Globus pallidus (tissue), 1 donor: ENCODE data around the gene ZFP36L2.
"Not testable (repeated sequence)": the region's sequence is repeated elsewhere in the genome, so short reads cannot be mapped to it uniquely, and the experiment has no call there.

ENCODE experiments used
- DNase-seq: peaks from one replicate; pipeline ENCODE4 v3.0.0-alpha.2; 2015; ENCODE audit warnings: low spot score

ZFP36L2 gene

DNA sequence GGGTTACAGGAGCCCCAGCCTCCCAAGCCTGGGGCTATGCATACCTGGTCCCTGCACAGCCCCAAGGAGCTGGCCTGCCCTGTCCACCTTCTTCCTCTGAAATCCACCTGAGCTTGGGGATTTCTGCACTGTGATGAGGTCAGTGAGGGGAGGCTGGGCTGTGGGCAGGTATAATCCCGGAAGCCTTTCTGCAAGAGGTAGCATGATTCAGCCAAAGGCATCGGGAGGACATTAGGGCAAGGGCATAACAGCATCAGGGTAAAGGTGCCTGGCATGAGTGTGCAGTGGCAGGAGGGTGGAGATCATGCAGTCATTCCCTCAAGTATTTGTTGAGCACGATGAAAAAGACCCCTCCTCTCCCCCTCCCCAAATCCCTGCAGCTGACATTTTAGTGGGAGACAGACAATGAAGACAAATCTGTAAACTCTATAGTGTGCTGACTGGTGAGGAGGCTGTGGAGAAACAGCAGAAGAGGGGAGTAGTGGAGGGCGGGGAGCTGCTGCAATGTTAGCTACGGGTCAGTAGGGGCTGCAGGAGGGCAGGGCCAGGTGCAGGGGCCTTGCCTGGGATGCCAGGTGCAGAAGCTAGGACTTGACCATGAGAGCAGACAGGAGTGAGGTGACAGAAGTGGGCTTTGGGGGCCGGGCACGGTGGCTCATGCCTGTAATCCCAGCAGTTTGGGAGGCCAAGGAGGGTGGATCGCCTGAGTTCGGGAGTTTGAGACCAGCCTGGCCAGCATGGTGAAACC lies 18.7 kb downstream of the ZFP36L2 start:
- no peak for DNase-seq

DNA sequence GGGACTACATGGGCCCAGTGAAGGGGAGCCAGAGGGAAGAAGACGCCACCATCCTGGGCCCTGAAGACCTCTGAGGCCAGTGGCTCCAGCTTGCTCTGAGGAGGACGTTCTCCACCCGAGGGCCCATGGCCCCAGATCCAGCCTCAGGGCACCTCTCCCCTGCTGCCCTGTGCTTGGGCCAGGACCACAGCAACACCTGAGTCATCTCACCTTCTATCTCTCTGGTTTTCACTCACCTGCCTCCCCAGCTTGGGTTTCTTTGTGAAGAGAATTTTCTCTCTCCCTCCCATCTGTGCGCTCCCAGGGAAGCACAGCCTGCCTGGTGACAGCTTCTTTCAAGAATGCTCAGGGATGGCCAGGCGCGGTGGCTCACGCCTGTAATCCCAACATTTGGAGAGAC lies 19.8 kb downstream of the ZFP36L2 start:
- DNase-seq: no peak

DNA sequence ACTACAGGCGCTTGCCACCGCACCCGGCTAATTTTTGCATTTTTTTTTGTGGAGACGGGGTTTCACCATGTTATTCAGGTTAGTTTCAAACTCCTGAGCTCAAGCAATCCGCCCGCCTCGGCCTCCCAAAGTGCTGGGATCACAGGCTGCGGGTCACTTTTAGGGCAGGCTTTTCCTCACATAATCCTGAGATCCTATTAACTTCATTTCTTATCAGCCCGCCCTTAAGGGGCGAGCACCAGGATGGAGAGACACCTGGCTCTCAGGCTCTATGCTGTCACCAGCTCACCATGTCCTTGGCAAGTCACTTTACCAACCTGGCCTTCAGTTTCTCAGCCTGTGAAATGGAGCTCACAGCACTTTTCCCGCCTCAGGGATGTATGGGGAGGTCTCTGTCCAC lies 23.0 kb downstream of the ZFP36L2 start:
- no peak for DNase-seq

DNA sequence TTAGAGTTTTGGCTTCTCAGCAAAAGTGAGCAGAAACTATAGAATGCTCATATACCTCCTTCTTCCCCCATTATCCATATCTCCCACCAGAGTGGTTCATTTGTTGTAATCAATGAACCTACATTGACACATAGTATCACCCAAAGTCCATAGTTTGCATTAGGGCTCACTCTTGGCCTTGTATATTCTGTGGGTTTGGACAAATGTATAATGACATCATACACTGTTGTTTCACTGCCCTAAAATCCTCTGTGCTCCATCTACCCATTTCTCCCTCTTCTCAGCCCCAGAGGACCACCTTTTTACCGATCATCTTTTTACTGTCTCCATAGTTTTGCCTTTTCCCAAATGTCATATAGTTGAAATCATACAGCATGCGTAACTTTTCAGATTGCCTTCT lies 24.1 kb downstream of the ZFP36L2 start:
- no peak for DNase-seq

DNA sequence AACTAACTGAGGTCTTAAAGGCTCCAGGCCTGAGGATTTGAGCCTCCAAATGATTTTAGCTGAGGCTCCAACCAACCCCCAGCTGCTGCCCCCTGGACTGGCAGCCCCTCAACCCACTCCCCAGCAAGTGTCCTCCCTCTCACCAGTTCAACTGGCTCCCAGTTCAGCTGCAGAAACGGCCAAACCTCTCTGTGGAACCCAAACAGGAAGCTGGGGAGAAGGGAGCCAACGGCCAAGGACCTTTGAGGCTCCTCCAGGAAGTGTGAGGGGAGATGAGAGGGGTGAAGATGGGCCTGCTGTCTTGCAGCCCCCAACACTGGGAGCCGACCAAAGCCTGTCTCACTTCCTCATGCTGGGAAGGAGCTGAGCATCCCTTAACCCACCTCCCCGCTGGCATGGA lies 24.9 kb downstream of the ZFP36L2 start:
- no peak for DNase-seq

DNA sequence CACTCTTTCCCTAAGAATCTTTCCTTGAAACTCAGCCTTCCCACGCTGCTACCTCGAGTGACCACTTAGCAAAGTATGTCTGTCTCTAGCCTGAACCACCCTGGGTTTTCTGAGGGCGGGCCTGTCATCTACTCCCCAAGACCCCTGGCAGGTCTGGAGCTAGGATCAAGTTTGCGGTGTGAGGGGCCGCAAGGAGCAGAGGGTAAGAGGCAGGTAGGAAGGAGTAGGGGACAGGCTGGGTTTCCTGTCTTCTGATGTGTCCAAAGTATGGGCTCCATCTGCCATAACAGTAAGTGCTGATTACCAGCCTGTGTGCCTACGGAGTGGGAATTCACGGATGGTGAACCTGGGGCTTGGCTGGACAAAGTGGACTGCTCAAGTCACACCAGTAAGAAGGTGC lies 25.4 kb downstream of the ZFP36L2 start:
- DNase-seq: no peak

DNA sequence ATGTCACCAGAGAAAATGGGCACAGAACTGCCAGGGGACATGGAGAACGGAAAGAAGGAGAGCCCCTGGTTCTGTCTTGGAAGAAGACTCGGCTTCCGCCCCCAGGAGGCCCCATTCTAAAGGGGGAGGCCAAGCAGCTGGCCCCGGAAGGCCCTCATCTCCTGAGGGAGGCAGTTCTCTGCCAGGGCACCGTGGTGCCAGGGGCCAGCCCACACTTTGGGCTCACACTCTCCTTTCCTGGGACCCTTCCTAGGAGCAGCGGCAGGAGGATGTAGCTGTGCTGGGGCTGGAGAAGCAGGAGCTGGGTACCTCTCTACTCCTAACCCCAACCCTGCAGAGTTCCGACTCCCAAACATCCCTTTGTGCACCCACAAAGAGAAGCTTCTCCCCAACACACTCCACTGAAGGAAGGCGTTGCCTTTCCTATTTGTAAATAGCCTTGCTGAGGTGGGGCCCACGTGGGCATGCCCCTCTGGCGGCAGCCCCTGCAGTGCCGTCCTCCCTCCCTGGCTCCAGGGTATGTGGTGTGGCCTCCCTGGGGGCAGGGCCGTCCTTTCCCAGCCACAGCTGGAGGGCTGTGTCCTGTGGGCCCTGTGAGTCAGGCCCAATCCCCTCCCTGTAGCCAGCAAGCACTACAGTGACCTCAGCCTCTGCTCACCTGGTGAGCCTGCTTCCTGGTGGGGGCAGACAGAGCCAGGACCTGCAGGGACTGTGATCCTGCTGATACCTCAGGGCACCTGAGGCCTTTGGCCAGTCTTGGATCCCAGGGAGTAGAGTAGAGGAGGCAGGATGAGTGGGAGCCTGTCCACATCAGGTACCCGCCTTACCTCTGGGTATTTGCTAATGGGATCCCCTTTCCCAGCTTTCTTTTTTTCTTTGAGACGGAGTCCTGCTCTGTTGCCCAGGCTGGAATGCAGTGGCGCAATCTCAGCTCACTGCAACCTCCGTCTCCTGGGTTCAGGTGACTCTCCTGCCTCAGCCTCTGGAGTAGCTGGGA lies 26.6 kb downstream of the ZFP36L2 start:
- DNase-seq: no peak

DNA sequence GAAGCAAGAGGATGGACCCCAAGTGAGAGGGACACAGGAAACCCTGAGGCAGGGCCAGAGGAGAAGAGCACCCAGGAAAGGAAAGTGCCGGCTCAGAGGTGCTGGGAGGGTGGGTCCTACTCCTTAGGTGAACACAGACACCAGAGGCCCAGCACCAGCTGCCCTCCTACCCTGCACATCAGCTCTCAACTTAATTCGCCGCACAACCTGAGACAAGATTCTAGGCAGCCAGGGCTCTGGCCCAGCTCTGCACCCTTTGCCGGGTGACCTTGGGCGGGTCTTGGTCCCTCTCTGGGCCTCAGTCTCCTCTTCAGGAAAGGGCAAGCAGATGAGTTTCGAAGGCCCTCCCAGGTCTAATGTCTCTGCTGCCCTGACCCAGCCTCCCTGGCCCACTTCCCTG lies 28.1 kb downstream of the ZFP36L2 start:
- DNase-seq: no peak

DNA sequence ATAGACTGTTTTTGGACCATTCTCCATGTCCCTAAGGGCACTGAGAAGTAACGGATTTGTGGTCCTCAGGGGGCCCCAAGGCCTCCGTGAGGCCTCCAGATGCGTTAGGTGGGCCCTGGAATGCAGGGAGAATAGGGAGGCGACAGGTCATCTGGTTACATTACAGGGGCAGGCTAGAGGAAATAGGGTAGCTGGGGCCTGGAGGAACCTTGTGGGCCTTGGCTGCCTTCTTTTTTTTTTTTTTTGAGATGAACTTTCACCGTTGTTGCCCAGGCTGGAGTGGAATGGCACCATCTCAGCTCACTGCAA lies 28.9 kb downstream of the ZFP36L2 start:
- DNase-seq: no peak

DNA sequence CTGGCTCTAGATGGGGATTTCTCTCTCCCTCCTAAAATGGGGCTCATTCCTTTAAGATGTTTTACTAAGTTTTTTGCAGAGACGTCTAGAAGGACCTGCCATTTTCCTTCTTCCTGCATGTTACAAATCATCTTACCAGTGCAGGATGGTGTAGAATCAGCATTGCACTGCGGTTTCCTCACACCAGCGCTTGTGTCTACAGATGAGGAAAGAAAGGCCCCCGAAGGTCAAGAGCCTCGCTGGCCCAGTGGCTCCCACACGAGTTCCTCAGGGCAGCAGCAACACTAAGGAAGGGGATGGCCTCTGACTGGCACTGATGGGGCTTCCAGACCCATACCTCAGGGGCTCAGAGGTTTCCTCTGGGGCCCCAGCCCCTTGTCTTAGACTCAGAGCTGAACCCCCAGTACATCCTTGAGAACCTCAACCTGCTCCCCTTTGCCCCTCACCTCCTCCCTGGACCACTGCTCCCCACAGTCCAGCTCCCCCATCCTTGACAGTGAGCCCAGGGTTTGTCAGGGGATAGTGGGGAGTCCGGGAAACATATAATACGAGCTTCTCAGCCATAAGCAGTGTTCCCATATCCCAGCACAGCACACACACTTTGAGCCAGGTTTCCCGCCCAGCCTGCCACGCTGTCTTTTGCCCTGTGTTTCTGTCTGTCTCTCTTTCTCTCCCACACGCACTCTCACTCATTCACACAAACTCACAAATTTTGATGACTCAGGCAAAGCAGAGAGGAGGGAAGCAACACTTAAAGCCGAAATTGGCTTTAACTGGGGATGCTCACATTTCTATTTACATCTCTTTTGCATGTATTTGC lies 29.4 kb downstream of the ZFP36L2 start:
- DNase-seq: no peak

DNA sequence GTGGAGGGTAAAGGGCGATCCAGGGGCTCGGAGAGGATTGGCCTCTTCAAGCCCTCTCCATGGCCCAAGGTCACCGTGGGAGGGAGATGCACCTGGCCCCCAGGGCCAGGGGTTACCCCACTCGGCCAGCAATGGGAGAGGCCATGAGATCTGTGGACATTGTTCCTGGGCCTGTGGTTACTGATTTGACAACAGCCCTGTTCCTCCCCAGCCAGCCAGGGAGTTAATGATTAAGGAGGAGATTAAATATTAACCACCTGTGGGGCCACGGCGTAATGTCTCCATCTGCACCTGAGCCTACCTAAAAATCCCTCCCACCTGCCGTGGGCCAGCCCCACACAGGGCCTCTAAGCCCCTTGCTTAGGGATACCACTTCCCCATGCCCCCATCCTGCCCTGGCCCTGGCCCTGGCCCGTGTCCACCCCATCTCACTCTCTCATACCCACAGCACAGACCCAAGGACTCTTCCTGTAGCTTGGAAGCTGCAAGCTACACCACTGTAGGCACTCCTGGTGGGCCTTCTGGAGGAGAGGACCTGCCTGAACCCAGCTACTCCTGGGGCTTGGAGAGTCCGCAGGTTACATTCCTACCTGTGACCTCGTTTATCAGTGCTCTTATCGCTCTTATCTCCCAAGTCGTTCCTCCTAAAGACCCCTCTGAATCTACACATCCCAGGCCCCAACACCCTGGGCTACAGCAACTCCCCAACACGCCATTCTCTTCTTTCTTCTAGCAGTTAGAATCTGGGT lies 32.1 kb downstream of the ZFP36L2 start:
- no peak for DNase-seq

DNA sequence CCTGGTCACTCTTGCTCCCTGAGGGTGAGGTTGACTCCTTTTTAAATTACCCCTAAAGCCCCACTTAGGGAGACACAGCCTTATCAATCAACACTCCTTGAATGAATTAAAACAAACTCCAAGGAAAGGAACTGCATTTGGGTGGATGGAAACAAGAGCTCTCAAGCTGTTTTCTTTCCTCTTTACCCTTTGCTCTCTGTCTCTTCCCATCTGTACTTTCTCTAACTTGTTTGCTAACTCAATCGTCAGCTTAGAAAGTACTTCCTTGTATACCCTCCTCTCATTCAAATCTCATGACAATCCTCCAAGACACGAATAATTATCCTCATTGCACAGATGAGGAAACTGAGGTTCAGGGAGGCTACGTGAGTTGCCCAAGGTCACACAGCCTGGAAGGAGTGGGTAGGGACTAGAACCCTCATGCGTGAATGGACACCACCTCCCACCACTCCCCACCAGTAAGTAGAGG lies 32.7 kb downstream of the ZFP36L2 start:
- DNase-seq: no peak

DNA sequence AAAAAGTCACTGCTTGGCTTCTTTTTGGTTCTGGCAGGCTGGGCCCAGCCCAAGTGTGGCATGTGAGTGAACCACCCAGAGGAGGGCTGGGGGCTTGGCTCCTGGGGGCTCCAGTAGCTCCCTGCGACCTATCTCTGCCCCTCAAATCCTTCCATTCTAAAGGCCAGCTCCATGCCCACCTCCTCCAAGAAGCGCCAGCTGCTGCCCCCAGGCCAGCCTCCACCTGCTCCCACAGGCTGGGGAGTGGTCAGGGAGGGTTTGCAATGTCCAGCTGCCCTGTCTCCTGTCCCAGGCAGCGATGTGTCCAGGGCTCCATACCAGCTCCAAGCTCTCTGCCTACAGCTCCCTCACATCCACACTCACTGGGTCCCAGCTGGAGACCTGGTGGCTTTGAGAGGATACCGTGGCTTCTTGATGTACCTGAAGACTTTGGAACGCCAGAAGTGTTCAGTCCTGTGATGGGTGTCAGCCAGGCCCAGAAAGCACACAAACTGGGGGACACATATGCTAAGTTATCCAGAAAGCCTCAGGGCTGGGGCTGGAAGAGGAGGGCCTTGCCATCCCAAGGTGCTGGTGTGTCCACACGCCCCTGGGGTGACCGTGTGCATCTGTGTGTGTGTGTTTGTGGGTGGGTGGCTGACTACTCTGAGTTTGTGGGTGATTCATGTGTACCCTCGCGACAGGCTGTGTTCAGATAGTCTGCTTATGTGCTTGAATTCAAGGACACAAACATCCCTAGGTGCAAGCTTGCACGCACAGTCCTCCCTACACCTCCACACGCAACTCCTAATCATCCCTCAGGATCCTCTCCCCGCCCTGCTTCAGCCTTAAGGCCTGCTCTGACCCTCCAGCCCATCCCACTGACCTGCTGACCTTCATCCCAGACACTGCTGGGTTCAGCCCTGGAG lies 33.4 kb downstream of the ZFP36L2 start:
- no peak for DNase-seq

DNA sequence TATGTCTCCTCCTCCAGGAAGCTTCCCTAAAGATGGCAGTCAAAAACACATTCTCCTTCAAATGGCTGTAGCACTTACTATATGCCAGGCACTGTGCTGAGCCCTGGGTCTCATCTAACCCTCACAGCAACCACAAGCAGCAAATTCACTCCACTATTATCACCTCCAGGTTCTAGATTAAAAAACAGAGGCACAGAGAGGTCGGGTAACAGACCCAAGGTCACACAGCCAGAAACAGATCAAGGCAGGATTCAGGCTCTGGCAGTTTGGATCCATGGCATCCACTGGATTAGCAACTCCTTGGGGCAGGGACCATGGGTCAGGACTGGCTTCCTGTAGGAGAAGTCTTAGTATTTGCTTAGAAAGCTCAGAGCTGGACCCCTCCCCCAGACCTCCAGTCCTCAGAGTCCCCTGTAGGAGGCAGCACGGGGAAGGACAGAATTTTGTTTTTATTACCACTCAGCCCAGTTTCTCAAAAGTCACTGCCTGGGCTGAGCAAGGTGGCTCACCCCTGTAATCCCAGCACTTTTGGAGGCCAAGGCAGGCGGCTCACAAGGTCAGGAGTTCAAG lies 34.4 kb downstream of the ZFP36L2 start:
- no peak for DNase-seq

DNA sequence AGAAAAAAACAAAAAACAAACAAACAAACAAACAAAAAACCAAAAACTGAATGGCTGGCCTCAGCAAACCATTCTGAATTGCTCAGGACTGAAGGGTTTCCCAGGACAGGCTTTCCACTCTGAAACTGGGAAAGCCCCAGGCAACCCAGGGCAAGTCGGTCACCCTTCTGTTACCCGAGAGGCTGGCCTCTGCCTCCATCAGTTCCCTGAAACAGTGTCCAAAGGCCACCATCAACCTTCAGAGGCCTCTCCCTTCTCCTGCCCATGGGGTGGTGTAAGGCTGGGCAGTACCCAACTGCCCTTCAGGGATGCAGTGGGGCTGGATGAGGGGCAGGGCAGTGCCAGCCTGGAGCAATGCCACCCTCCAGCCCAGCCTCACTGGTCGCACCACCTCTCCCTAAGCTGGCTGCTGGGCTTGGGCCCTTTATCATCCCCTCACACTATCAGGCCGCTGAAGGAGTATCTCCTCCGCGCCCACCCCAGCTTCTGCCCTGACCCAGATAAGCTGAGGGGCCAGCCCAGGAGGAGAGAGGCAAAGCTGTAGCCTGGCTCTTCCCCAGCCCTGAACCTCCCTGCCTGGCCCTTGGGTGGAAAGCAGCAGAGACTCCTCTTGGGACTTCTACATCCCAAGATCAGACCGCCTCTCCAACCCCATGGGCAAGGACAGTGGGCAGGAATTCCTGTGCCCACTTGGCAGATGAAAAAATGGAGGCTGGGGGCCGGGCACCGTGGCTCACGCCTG lies 35.9 kb downstream of the ZFP36L2 start:
- no peak for DNase-seq

DNA sequence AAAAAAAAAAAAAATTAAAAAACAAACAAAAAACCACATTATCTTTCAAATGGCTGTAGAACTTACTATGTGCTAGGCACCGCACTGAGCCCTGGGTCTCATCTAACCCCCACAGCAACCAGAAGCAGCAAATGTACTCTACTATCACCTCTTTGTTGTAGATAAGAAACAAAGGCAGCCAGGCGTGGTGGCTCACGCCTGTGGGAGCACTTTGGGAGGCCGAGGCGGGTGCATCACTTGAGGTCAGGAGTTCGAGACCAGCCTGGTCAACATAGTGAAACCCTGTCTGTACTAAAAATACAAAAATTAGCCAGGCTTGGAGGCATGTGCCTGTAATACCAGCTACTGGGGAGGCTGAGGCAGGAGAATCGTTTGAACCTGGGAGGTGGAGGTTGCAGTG lies 36.5 kb downstream of the ZFP36L2 start:
- DNase-seq: not testable (repeated sequence)

DNA sequence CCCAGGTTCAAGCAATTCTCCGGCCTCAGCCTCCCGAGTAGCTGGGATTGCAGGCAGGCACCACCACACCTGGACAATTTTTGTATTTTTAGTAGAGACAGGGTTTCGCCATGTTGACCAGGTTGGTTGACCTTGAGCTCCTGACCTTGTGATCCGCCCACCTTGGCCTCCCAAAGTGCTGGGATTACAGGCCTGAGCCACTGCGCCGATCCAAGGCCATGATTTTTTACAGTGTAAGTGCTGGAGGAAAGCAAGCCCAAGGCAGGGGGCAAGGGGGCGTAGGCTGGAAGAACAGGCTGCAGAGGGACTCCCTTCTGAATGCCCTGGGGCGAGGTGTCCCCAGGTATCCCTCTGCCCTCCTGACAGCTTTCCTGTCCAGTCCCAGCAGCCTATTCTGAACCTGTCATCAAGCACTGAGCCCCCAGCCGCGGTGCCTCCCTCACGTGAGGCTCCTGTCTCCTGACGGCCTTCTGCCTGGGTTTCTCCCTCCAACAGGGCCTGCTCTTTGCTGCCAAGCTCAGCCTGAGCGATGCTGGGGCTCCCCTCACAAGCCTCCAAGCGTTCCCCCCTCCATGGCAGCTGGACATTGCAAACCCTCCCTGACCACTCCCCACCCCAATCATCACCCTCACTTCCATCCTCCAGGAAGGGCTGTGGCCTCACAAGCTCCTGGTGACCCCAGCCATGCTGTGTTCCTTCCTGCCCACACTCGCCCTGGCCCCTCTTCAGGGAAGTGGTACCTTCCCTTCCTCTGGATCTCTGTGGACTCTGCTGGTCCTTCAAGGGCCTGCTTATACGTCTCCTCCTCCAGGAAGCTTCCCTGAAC lies 37.6 kb downstream of the ZFP36L2 start:
- DNase-seq: no peak

DNA sequence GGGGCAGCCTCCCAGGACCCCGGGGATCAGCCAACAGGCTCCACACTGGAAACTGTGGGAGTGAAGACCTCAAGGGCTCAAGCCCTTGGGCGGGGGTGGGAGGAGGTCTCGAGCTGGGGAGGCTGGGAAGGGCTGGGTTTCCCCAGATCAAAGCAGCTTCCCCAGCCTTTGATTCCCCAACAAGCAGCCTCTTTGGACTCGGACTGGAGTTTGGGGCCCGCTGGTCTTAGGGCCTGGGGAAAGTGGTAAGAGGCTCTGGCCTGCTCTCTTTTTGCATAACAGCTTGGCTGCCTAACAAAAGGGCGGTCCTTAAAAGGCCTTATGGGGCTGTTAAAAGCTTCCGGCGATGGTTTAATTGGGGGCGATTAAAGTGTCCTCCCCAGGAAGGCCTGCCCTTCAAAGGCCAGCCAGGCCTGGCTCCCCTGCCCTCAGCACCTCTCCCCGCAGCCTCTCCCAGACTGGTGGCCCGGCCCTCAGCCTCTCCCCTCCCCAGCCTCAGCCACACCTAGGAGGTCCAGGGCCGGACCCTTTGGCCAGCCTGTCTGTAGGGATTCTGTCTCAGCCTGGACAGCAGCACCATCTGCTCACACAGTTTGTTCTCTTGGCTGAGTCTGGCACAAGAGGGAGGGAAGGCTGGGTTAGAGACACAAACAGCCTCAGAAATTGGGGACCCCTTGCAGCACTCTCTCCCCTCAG lies 39.6 kb downstream of the ZFP36L2 start:
- DNase-seq: no peak
